Stimulated activated CD8-positive, alpha-beta memory T cell treated with anti-CD3 and anti-CD28 coated beads, Interleukin-15, amount 100 ng/mL, for 1 hour (primary cell): Measurements from ENCODE around the gene RASL11A.
"Not testable (repeated sequence)": the region's sequence is repeated elsewhere in the genome, so short reads cannot be mapped to it uniquely, and the experiment has no call there.

Experiments
- DNase-seq: peaks from one replicate; pipeline ENCODE4 v3.0.0-alpha.2; 2020; ENCODE audit warnings: low read depth

Gene RASL11A, protein sequence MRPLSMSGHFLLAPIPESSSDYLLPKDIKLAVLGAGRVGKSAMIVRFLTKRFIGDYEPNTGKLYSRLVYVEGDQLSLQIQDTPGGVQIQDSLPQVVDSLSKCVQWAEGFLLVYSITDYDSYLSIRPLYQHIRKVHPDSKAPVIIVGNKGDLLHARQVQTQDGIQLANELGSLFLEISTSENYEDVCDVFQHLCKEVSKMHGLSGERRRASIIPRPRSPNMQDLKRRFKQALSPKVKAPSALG

DNA sequence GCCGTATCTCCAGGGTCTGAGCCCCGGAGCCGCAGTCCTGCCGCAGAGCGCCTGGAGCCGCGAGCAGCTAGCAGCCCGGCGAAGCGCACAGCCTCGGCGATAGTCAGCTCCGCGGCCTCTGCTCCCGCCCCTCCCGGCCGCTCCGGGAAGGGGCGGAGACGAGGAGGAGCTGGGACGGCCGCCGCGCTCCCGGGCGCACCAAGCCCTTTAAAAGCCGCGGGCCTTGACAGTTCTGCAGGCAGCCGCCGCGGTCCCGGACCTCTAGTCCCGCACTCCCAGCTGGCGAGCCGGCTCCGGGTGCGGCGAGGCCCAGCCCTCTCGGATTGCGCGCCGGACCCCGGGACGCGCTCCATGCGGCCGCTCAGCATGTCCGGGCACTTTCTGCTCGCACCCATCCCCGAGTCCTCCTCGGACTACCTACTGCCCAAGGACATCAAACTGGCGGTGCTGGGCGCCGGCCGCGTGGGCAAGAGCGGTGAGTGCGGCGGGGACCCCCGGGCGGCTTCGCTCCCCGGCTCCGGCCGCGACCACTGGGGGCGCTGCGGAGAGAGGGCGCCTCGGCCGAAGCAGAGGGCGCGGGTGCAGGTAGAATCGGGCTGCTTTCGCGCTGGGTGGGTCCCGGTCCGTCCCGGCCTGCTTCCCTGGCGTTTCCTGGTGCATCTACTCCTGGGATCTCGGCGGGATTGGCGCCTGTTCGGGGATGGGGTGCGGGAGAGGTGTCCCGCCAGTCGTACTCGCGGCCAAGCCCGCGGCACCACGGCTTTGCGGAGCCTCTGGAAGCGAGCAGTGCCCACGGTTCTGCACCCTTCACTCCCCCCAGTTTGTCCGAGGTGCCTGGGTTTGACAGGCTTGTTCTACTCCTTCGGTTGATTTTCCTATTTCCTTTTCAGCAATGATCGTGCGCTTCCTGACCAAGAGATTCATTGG, at the start of gene RASL11A:
TSS of gene RASL11A (plus strand) at position 237 of the 927 bp plus-strand sequence. CDS start at position 352, 115 bp downstream.
- peak; percentile 46 for DNase-seq

DNA sequence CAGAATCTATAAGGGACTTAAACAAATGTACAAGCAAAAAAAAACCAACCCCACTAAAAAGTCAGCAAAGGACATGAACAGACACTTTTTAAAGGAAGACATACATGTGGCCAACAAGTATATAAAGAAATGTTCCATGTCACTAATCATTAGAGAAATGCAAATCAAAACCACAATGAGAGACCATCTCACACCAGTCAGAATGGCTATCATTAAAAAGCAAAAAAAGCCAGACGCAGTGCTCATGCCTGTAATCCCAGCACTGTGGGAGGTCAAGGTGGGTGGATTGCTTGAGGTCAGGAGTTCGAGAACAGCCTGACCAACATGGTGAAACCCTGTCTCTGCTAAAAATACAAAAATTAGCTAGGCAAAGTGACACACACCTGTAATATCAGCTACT, 48.5 kb upstream of the RASL11A start:
- not testable (repeated sequence) for DNase-seq

DNA sequence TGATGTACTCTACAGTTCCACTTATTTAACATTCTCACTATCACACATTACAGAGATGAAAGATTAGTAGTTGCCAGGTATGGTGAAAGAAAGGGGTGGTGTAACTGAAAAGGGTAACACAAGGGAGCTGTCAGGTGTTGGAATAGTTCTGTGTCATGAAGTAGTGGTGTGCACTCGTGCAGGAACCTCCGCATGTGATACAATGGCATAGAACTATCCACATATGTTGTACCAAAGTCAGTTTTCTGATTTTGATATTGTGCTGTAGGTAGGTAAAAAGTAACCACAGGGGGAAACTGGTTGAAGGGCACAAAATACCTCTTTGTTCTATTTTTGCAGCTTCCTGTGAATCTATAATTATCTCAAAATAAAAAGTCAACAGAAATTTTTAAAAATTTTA, 43.6 kb upstream of the RASL11A start:
- no peak for DNase-seq

DNA sequence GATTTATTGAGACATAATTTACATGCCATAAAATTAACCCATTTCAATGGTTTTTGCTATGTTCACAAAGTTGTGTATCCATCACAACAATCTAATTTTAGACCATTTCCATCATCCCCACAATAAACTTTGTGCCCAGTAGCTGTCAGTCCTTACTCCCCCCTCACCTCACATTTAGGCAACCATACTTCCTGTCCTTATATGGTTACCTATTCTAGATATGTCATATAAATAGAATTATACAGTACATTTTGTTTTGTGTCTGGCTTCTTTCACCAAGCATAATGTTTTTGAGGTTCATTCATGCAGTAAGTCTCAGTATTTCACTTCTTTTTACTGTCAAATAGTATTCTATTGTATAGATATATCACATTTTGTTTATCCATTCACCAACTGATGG, 42.5 kb upstream of the RASL11A start:
- no peak for DNase-seq

DNA sequence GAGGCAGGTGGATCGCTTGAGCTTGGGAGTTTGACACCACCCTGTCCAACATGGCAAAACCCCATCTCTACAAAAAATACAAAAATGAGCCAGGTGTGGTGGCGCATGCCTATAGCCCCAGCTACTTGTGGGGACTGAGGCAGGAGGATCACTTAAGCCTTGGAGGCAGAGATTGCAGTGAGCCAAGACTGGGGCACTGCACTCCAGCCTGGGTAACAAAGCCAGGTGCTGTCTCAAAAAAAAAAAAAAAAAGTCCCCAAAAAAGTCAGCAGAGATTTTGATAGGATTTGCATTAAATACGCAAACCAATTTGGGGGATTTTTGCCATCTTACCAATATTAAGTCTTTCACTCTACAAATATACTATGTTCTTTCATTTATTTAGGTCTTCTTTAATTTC, 41.0 kb upstream of the RASL11A start:
- no peak for DNase-seq

DNA sequence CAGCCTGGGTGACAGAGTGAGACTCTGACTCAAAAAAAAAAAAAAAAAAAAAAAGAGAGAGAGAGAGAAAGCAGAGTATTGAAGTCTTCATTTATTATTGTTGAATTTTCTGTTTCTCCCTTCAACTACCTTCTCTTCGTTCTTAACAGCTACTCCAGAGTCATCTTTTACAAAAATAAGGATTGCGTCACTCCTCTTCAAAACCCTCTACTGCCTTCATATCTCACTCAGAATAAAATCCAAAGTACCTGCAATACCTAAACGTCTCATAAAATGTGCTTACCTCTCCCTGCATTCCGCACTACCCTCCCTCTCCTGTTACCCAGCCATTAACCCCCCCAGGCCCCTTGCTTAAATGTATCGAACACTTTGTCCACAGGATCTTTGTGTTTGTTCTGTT, 36.7 kb upstream of the RASL11A start:
- DNase-seq: no peak

DNA sequence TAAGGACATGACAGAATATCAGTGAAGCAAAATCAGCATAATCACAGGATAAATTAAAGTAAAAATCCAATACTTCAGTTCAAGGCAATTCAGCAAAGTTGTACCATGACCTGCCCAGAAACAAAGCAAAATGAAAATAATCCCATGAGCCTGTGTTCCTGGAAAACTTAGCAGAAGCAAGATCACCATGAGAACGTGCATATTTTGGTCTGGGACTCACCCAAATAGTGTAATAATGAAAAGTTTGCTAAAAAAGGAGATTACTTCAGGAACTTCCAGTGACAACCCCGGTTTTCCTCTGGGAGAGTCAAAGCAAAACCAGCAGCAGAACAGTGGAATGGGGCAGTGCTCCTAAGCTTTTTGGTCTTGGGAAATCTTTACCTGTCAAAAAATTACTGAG, 34.2 kb upstream of the RASL11A start:
- DNase-seq: no peak

DNA sequence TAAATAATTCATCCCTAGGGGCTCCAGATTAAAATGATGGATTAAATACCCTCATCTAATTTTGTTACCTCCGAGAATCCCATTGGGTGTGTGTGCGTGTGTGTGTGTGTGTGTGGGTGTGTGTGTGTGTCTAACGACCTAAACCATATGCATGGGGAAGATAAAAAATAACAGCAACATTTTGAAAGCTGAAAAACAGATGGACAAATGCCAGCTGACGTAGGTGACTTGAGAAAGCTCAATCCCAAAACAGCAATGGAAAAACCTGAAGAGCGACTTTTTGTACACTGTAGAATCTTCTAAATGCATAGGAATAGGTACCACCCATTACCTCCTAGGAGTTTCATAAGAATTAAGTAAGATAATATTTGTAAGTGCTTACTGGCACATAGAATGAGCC, 27.9 kb upstream of the RASL11A start:
- DNase-seq: no peak

DNA sequence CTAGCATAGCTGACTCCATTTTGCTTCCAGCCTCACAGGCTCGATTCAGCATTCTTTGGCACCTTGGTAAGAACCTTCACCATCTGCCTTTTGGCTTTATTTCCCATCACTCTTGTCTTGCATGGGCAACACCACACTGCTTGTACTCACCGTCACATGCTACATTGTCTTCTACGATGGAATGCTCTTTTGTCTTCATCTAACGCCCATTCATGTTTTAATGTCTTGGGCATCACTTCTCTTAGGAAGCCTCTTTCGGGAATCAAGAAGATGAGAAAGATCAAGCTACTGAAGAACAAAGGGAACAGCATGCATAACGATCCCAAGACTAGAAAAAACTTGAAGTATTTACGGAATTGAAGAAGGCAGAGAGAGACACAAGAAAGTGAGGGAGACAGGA, 25.0 kb upstream of the RASL11A start:
- no peak for DNase-seq

DNA sequence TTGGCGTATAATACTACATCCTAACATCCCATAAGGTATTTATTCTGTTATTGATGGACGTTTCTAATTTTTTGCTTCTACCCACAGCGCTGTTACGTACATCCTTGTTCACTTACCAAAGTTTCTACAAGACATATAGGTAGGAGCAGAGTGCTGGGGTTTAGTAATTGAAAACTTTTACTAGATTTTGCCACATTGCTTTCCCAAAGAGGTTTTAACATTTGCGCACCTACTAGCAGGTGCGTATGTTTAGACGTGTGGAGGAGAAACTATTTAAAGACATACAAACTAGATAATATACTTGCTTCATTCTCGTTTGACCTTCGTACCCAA, 19.8 kb upstream of the RASL11A start:
- no peak for DNase-seq

DNA sequence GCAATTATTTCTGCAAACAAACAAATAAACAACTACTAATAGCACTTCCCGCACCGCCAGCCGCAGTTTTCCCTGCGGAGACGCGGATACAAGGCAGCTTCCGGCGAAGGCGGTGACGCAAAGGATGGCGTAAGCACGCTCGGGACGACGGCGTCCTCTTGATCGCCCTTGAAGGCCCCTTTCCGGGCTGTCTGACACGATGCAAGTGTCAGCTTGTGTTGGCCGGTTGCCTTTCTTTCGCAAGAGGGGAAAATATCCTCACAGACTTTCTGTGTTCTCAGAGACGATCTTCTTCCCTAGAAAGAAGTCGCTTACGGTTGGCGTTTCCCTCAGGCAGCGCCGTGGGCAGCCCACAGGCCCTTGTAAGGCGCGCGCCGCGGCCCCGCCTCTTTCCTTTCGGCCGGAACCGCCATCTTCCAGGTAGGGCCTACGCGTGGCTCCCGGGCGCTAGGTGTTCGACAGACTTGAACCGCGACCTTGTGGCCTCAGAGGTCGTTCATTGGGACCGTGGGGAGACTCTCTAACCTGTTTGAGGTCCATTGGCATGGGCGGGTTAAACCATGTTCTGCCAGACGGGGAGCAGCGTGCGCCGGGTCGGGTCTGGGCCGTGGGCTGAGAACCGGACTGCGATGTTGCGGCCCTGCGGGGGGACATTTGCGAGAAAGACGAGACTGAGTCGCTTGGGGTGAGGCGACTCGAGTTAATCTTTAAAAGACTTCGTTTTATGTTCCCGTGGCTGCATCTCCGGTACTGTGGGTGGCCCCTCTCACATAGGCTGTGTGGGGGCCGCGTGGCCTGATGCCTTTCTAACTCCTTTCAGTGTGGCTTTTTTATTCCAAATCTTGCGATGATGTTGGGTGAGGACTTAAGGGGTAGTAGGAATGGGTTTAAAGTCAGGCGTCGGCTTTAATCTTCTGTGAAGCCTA, 19.2 kb upstream of the RASL11A start, which contains the start of gene RPL21:
TSS of gene RPL21 (plus strand) at position 393 of the 926 bp plus-strand sequence. CDS start 2,219 bp downstream, outside the sequence.
- peak; percentile 90 for DNase-seq

DNA sequence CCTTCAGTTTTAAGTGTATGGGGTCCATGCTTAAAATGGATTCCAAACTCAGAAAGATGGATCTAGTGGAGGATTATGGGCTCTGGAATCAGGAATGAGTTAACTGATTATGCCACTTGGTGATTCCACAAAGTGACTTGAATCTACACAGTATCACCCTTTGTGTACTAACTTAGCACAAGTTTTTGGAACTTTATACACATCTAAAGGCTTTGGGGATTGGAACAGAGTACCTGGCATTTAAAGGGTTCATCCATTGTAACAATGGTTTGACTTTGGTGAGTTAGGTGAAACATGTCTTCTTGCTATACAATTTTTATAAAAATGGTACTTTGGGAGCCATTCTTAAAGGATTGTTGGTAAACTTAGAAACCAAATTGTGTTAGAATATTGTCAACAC, 18.2 kb upstream of the RASL11A start:
- DNase-seq: no peak

DNA sequence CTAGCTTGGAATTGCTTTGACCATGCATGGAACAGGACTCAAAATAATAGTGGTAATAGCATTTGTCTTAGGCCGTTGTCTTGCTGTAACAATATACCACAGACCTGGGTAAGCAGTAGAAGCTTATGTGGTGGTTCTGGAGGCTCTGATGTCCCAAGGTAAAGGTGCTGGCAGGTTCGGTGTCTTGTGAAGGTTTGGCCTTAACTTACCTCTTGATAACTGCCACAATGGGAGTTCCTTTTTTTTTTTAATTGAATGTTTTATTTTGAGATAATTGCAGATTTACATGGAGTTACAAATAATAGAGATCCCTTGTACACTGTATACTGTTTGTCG, 13.4 kb upstream of the RASL11A start:
- no peak for DNase-seq

DNA sequence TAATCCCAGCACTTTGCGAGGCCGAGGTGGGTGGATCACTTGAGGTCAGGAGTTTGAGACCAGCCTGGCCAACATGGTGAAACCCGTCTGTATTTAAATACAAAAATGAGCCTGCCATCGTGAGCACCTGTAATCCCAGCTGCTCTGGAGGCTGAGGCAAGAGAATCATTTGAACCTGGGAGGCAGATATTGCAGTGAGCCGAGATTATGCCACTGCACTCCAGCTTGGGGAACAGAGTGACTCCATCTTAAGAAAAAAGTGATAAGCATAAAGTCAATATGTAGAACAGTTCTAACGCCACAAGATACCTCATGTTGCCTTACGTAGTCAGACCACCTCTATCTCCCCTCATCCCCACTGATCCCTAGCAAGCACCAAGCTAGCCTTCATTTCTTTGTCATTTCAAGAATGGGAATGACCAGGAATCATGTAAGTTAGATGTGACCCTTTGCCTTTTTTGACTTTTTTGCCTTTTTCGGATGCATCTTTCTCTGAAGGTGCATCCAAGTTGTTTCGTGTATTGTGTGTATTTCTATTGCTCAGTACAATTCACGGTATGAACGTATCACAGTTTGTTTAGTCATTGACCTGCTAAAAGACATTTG, 12.9 kb upstream of the RASL11A start:
- no peak for DNase-seq

DNA sequence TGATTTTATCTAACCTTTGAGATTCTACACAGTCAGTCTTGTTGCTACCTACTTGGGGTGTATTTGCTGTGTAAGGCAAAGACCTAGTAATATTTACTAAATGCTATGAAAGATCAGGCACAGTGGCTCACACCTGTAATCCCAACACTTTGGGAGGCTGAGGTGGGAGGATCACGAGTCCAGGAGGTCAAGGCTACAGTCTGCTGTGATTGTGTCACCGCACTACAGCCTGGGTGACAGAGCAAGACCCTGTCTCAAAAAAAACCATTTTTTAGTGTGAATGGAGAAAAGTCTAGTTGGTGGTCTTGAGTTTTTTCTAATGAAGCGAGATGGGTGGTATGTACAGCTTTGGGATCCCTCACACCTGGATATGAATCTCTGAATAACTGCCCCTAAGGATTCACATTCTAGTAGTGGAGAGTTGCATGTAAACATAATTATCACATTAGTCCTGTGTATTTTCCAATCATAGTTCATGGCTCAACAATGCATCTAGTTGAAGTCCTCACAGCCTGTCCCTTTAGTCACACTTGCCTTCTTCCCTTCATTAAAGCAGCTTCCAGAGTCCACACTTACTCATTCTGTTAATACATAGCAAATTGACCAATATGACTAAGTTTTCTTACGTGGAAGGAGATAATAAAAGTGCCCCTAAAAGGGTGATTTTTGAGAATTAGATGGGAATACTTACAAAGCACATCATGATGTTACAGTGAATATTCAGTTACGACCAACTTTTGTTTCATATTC, 11.8 kb upstream of the RASL11A start:
- no peak for DNase-seq

DNA sequence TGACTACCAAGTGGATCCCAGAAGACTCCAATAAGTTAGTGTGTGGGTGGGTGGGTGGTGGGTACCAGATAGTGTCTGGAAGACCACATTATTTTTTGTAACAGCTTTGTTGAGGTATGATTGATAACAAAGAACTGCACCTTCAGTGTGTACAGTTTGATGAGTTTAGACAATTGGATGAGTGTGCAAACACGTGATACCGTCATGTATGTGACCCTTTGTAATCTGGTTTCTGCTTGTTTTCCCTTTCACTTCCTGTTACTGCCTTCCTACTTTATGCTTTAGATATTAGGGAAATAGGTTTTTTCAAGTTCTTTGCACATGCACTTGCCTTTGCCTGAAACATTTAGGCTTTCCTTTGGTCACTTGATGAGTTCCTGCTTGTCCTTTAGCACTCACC, 10.8 kb upstream of the RASL11A start:
- no peak for DNase-seq

DNA sequence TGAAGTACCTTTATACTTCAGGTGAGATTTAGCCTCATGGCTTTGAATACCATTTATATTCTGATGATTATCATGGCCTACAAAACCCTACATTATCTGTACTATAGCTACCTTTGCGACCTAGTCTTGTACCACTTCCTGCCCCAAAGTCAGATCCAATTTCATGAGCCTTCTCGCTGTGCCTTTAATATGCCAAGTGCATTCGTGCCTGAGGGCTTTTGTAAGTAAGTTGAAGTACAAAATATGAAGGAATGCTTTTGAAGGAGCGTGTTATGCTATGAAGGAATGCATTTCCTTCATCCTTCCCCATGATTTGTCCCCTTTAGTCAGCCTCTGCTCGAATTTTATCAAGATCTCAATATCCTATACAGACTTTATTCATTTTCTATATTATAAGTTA, 9.2 kb upstream of the RASL11A start:
- no peak for DNase-seq

DNA sequence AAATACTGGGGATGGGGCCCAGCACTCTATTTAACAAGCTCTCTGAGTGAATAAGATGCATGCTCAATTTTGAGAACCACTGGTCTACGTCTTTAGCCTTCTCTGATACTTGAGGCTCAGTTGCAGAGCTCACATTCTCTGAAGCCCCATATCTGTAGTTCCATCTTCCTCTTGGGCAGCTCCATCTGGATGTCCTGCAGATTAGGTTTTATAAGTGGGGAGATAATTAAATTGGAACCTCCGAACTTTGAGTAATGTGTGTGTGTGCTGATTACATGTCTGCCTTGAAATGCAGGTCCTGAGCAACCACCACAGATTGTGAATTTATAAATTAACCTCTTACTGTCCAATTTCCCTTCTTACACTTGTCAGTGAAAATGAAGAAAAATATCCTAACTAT, 7.2 kb upstream of the RASL11A start:
- no peak for DNase-seq

DNA sequence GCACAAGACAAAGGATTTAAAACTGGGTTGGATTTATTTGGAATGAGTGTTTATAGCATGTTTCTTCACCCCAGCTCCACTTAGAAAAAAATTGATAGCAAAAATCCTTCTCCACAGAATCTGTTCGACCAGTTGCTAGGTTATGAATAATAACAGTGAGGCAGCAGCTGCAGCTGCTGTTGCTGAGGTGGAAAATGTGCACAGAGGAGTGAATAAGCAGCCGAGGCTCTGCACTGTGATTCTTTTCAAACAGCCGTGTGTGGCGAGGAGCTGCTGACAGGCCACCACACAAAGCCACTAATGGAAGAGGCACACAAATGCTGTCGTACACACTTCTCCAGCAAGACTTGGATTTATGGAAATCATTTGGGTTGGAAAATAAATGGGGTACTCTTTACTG, 6.4 kb upstream of the RASL11A start:
- DNase-seq: no peak

DNA sequence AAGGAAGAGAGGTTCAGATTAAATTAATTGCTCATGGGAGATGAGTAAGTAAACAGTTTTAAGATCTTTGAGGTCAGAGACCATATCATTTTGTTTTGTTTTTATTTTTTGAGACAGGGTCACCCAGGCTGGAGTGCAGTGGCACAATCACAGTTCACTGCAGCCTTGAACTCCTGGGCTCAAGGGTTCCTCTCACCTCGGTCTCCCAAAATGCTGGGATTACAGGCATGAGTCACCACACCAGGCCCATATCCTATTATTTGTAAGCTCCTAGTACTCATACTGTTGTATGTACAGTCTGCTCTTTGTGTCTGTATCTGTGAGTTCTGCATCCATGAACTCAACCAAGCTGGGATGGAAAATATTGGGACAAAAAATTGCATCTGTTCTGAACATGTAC, 6.0 kb upstream of the RASL11A start:
- no peak for DNase-seq

DNA sequence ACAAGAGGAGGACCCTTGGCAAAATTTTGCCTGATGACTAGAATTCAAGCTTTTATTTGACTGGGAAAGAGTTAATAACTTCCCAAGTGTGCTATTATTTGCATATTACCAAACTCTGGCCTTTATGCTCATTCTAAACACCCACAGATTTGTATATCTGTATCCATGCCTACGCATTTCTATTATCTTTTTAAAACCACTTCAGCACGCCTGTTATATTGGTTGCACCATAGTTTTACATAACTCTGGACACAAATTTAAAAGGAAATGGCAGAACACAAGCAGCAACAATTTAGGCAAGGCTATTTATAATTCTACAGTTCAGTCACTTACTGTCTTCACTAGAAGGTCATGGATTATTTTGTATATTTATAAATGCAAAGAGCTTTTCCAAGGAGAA, 3.7 kb upstream of the RASL11A start:
- no peak for DNase-seq
